Keratinocyte (primary cell): ENCODE measurements around the gene GPAT3. TPM values are rescaled to one million over a fixed set of nuclear protein-coding genes. Genes with fewer than 3 reads are reported as not detected.

Experiments
- DNase-seq: peaks from one replicate; pipeline ENCODE4 v3.0.0-alpha.2; 2011; ENCODE audit warnings: low read depth, missing footprints, low spot score
- FAIRE-seq: peaks from 2 replicates; lab custom pipeline; 2011; peaks lifted over from hg19 to GRCh38; lab: Jason Lieb, UNC
- H2AFZ ChIP-seq: 2 replicates; pipeline ENCODE4 v1.6.0; 2012; ENCODE audit warnings: low read length, control low read depth, inconsistent platforms; ENCODE audit not compliant: control insufficient read depth
- H3K27ac ChIP-seq: 2 replicates; pipeline ENCODE4 v1.5.1; 2011; ENCODE audit warnings: low read length; ENCODE audit not compliant: control insufficient read depth, insufficient read depth
- H3K27me3 ChIP-seq: 3 replicates; pipeline ENCODE4 v1.6.0; 2011; ENCODE audit warnings: low read length; ENCODE audit not compliant: control insufficient read depth, insufficient read depth; ENCODE audit errors: extremely low read depth
- H3K36me3 ChIP-seq, 2 experiments: 2 replicates in 1 of 2; 3 replicates in 1 of 2; pipeline ENCODE4 v1.5.1; 2011; ENCODE audit warnings: low read length in 2 of 2, mild to moderate bottlenecking in 1 of 2; ENCODE audit not compliant: control insufficient read depth in 2 of 2, insufficient read depth in 2 of 2; ENCODE audit errors: extremely low read depth in 1 of 2
- H3K4me1 ChIP-seq: 3 replicates; pipeline ENCODE4 v1.5.1; 2011; ENCODE audit warnings: low read length; ENCODE audit not compliant: control insufficient read depth, insufficient read depth; ENCODE audit errors: extremely low read depth
- H3K4me2 ChIP-seq: 3 replicates; pipeline ENCODE4 v1.6.0; 2011; ENCODE audit warnings: low read depth, low read length; ENCODE audit not compliant: control insufficient read depth, insufficient read depth; ENCODE audit errors: extremely low read depth
- H3K4me3 ChIP-seq, 3 experiments: fragments of 200-600 bp in 1 of 3; sonication (generic) in 1 of 3; 2 replicates in 2 of 3; 3 replicates in 1 of 3; pipeline ENCODE4 v1.5.1; 2011 to 2016; ENCODE audit warnings: low read length in 3 of 3, mild to moderate bottlenecking in 3 of 3, control low read depth in 2 of 3, inconsistent platforms in 1 of 3, low read depth in 1 of 3, mixed read lengths in 1 of 3, mixed run types in 1 of 3, moderate library complexity in 1 of 3; ENCODE audit not compliant: control insufficient read depth in 2 of 3, insufficient read depth in 2 of 3; ENCODE audit errors: extremely low read depth in 1 of 3
- H3K79me2 ChIP-seq: 2 replicates; pipeline ENCODE4 v1.6.0; 2012; ENCODE audit warnings: low read length; ENCODE audit not compliant: control insufficient read depth, insufficient read depth
- H3K9ac ChIP-seq: 3 replicates; pipeline ENCODE4 v1.6.0; 2011; ENCODE audit warnings: low read length; ENCODE audit not compliant: control insufficient read depth, insufficient read depth; ENCODE audit errors: extremely low read depth
- H3K9me1 ChIP-seq: 3 replicates; pipeline ENCODE4 v1.6.0; 2011; ENCODE audit warnings: low read length; ENCODE audit not compliant: control insufficient read depth, insufficient read depth; ENCODE audit errors: extremely low read depth
- H3K9me3 ChIP-seq: 2 replicates; pipeline ENCODE4 v1.5.1; 2012; ENCODE audit warnings: low read depth, low read length; ENCODE audit not compliant: control insufficient read depth
- H4K20me1 ChIP-seq: 3 replicates; pipeline ENCODE4 v1.6.0; 2011; ENCODE audit warnings: low read length; ENCODE audit not compliant: control insufficient read depth, insufficient read depth; ENCODE audit errors: extremely low read depth
- EZH2 ChIP-seq: IDR thresholded peaks from one replicate; pipeline ENCODE4 v1.6.1; 2012; ENCODE audit warnings: inconsistent platforms, mild to moderate bottlenecking, low read length, moderate library complexity
- dilution Hi-C: fragments of 300-500 bp; cut with MboI; formaldehyde crosslinking; loops from one replicate; pipeline ENCODE4 v1.7.0; 2020; ENCODE audit warnings: low sequenced_read_pairs; ENCODE audit not compliant: extremely low pct_ligation_motif_present
- polyA plus RNA-seq, 5 experiments: library from polyadenylated mRNA; depleted of rRNA in 3 of 5; stranded (reverse) in 3 of 5; stranded (forward) in 1 of 5; unstranded in 1 of 5; fragments of >200 nt; gene quantifications; 1 replicate in 1 of 5; 2 replicates in 3 of 5; 3 replicates in 1 of 5; pipeline versions ENCODE4 v1.2.1 to v1.2.3, GENCODE V29; 2011 to 2012; ENCODE audit warnings: missing spikeins in 2 of 5, low read depth in 1 of 5, low replicate concordance in 1 of 5
- TF ChIP-seq, protein P1 (sequence below), 3 experiments: IDR thresholded peaks in 1 of 3; conservative IDR thresholded peaks in 1 of 3; optimal IDR thresholded peaks in 1 of 3; 2 replicates in 2 of 3; 3 replicates in 1 of 3; pipeline versions ENCODE3 to v1.5.1; 2011; ENCODE audit warnings: low read length in 3 of 3, mild to moderate bottlenecking in 3 of 3, moderate library complexity in 2 of 3, control low read depth in 1 of 3, inconsistent platforms in 1 of 3; ENCODE audit not compliant: insufficient read depth in 2 of 3; ENCODE audit errors: extremely low read depth in 1 of 3

GPAT3 gene
- polyA plus RNA-seq, 1 donor (not counting 4 experiments of a cell fraction or from before 2014, with no cell fraction given): 2.4 TPM

DNA sequence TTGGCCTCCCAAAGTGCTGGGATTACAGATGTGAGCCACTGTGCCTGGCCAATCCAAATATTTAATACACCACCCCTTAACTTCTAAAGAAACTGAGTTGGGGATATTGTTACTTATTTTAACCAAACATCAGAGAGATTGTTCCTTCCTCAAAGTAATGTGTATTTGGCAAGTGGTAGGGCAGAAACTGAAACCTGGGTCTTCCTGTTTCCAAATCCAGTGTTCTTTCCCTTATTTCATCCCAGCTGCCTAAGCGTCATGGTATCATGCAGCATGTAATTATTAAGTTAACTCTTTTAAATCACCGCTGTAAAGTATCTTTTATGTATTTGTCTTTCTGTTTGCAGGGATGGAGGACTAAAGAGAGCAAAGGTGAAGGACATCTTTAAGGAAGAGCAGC lies 68.4 kb downstream of the GPAT3 start:
- H3K9ac ChIP-seq: no peak overlapping the region
- no peaks in the 10 kb centered on the region for H3K79me2 ChIP-seq
- TF ChIP-seq, protein P1, sequence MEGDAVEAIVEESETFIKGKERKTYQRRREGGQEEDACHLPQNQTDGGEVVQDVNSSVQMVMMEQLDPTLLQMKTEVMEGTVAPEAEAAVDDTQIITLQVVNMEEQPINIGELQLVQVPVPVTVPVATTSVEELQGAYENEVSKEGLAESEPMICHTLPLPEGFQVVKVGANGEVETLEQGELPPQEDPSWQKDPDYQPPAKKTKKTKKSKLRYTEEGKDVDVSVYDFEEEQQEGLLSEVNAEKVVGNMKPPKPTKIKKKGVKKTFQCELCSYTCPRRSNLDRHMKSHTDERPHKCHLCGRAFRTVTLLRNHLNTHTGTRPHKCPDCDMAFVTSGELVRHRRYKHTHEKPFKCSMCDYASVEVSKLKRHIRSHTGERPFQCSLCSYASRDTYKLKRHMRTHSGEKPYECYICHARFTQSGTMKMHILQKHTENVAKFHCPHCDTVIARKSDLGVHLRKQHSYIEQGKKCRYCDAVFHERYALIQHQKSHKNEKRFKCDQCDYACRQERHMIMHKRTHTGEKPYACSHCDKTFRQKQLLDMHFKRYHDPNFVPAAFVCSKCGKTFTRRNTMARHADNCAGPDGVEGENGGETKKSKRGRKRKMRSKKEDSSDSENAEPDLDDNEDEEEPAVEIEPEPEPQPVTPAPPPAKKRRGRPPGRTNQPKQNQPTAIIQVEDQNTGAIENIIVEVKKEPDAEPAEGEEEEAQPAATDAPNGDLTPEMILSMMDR (optimal IDR thresholded peaks at IDR 0.05 in 1 of 3, IDR thresholded peaks at IDR 0.05 in 1 of 3, conservative IDR thresholded peaks at IDR 0.05 in 1 of 3; ENCODE audit: extremely low read depth in 1 of 3, insufficient read depth in 2 of 3, low read length in 3 of 3): no peak
- TF ChIP-seq EZH2: no peak
- dilution Hi-C loops: no loop called here
- no peaks in the 10 kb centered on the region for H3K4me1 ChIP-seq
- no peaks in the 10 kb centered on the region for H4K20me1 ChIP-seq
- no peak overlapping the region for H3K27ac ChIP-seq
- no peak overlapping the region for H2AFZ ChIP-seq
- FAIRE-seq (no peak), DNase-seq (no peak)
- H3K9me1 ChIP-seq: no peaks in the 10 kb centered on the region
- no peak overlapping the region for H3K4me2 ChIP-seq
- no peak overlapping the region for H3K4me3 ChIP-seq
- no peaks in the 10 kb centered on the region for H3K9me3 ChIP-seq
- no peaks in the 10 kb centered on the region for H3K27me3 ChIP-seq
- H3K36me3 ChIP-seq: no peaks in the 10 kb centered on the region

DNA sequence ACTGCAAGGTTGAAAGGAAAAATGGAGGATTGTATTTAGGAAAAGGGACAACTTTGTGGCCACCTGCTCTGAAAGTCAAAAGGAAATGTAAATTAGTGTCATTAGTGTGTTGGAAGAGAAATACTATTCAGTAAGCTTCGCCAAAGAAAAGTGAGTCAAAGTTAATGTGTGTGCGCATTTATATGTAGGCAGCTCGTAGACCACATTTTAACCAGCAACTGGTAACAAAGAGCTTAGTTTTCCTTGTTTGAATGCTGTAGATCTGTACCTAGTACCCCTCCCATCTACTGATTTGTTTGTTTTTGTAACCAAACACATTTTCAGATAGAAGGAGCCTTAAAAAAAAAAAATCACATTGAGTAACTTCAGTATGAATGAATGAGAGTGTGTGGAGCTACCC lies 69.3 kb downstream of the GPAT3 start:
- Histone ChIP-seq H3K27ac (no peak overlapping the region), H3K27me3 (no peaks in the 10 kb centered on the region), H3K4me1 (no peaks in the 10 kb centered on the region), H3K4me3 (no peak overlapping the region), H3K9me3 (no peaks in the 10 kb centered on the region), H3K36me3 (no peaks in the 10 kb centered on the region), H3K79me2 (no peaks in the 10 kb centered on the region), H4K20me1 (no peaks in the 10 kb centered on the region), H3K9ac (no peak overlapping the region), H3K4me2 (no peak overlapping the region), H3K9me1 (no peaks in the 10 kb centered on the region), H2AFZ (no peak overlapping the region)
- TF ChIP-seq, protein P1 (optimal IDR thresholded peaks at IDR 0.05 in 1 of 3, IDR thresholded peaks at IDR 0.05 in 1 of 3, conservative IDR thresholded peaks at IDR 0.05 in 1 of 3; ENCODE audit: extremely low read depth in 1 of 3, insufficient read depth in 2 of 3, low read length in 3 of 3): no peak
- no peak for TF ChIP-seq EZH2
- dilution Hi-C loops: no loop called here
- FAIRE-seq (no peak), DNase-seq (no peak)
